Endothelial cell of umbilical vein (primary cell): ENCODE measurements around the gene CEP70.

Source experiments
- JUN ChIP-seq: IDR thresholded peaks from 2 replicates; pipeline ENCODE4 v1.6.1; 2011; ENCODE audit warnings: borderline replicate concordance, low read depth; ENCODE audit not compliant: insufficient read length, insufficient read depth
- POLR2A ChIP-seq: IDR thresholded peaks from 2 replicates; pipeline ENCODE4 v1.6.1; 2012; ENCODE audit warnings: low read depth, mild to moderate bottlenecking, control low read depth, low read length
- POLR2AphosphoS5 ChIP-seq: IDR thresholded peaks from 2 replicates; pipeline ENCODE4 v1.6.1; 2012; ENCODE audit warnings: low read depth, mild to moderate bottlenecking, control low read depth, low read length, moderate library complexity; ENCODE audit not compliant: insufficient read depth
- TF ChIP-seq, protein P1 (sequence below), 2 donors: IDR thresholded peaks; 1 replicate in 1 of 2; 2 replicates in 1 of 2; pipeline ENCODE4 v1.5.1; 2011; ENCODE audit warnings: low read length in 2 of 2, mild to moderate bottlenecking in 2 of 2, moderate library complexity in 2 of 2, control low read depth in 1 of 2, inconsistent platforms in 1 of 2, low read depth in 1 of 2; ENCODE audit not compliant: insufficient read depth in 1 of 2; ENCODE audit errors: extremely low read depth in 1 of 2
- TF ChIP-seq, protein P2 (sequence below): IDR thresholded peaks from 2 replicates; pipeline ENCODE4 v1.6.1; 2011; ENCODE audit not compliant: insufficient read depth, insufficient read length

DNA sequence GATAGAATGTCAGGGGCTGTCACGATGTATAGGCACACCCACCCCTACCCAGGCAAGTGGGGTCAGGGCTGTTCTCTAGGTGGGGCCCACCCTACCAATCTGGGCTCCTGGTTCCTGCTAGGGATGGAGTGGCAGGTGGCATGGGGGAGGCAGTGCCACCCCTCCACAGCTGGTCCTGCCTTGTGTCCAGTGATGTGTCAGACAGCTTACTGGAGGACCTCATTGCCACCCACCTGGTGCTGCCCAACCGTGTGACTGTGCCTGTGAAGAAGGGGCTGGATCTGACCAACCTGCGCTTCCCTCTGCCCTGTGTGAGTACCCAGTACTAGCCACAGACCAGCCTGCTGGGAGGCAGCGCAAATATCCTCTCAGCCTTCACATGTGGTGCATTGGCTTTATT, 132.2 kb downstream of the CEP70 start:
- TF ChIP-seq POLR2A: no peak
- TF ChIP-seq, protein P1, sequence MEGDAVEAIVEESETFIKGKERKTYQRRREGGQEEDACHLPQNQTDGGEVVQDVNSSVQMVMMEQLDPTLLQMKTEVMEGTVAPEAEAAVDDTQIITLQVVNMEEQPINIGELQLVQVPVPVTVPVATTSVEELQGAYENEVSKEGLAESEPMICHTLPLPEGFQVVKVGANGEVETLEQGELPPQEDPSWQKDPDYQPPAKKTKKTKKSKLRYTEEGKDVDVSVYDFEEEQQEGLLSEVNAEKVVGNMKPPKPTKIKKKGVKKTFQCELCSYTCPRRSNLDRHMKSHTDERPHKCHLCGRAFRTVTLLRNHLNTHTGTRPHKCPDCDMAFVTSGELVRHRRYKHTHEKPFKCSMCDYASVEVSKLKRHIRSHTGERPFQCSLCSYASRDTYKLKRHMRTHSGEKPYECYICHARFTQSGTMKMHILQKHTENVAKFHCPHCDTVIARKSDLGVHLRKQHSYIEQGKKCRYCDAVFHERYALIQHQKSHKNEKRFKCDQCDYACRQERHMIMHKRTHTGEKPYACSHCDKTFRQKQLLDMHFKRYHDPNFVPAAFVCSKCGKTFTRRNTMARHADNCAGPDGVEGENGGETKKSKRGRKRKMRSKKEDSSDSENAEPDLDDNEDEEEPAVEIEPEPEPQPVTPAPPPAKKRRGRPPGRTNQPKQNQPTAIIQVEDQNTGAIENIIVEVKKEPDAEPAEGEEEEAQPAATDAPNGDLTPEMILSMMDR (IDR thresholded peaks at IDR 0.05; ENCODE audit: extremely low read depth in 1 of 2, insufficient read depth in 1 of 2, low read depth in 1 of 2, low read length in 2 of 2): no peak
- no peak for TF ChIP-seq POLR2AphosphoS5
- no peak for TF ChIP-seq JUN
- TF ChIP-seq, protein P2, sequence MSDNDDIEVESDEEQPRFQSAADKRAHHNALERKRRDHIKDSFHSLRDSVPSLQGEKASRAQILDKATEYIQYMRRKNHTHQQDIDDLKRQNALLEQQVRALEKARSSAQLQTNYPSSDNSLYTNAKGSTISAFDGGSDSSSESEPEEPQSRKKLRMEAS: no peak
